Parathyroid adenoma (tissue), 2 donors: Measurements from ENCODE around the gene ERC1.

Experiments used
- H2AFZ ChIP-seq: fragments of 300-600 bp; sonication (generic); one replicate; pipeline ENCODE4 v1.7.0; 2017; ENCODE audit warnings: antibody characterized with exemption, mild to moderate bottlenecking
- H3K27ac ChIP-seq: fragments of 300-600 bp; sonication (generic); one replicate; pipeline ENCODE4 v1.7.0; 2017
- H3K27me3 ChIP-seq: fragments of 300-600 bp; sonication (generic); one replicate; pipeline ENCODE4 v1.7.0; 2017; ENCODE audit warnings: low read length; ENCODE audit not compliant: control insufficient read depth, insufficient read depth
- H3K36me3 ChIP-seq: fragments of 300-600 bp; sonication (generic); one replicate; pipeline ENCODE4 v1.7.0; 2017; ENCODE audit warnings: low read length; ENCODE audit not compliant: control insufficient read depth, insufficient read depth
- H3K4me1 ChIP-seq: fragments of 300-600 bp; sonication (generic); one replicate; pipeline ENCODE4 v1.7.0; 2017; ENCODE audit warnings: control low read depth
- H3K4me2 ChIP-seq: fragments of 300-600 bp; sonication (generic); one replicate; pipeline ENCODE4 v1.7.0; 2017; ENCODE audit warnings: low read length
- H3K4me3 ChIP-seq: fragments of 300-600 bp; sonication (generic); one replicate; pipeline ENCODE4 v1.7.0; 2017; ENCODE audit warnings: low read depth, low read length
- H3K79me2 ChIP-seq: fragments of 300-600 bp; sonication (generic); one replicate; pipeline ENCODE4 v1.7.0; 2017; ENCODE audit warnings: control low read depth
- H3K9ac ChIP-seq: fragments of 300-600 bp; sonication (generic); one replicate; pipeline ENCODE4 v1.7.0; 2017; ENCODE audit warnings: mild to moderate bottlenecking
- H3K9me3 ChIP-seq: fragments of 300-600 bp; sonication (generic); one replicate; pipeline ENCODE4 v1.7.0; 2017; ENCODE audit warnings: low read length; ENCODE audit not compliant: control insufficient read depth
- CTCF ChIP-seq: fragments of 300-600 bp; sonication (generic); IDR thresholded peaks from one replicate; pipeline ENCODE4 v1.7.0; 2017; ENCODE audit warnings: antibody characterized with exemption, mild to moderate bottlenecking
- donor health status: primary hyperparathyroidism.

The ERC1 gene

GRCh38 chr12:1528791-1529190, 537.8 kb downstream of the ERC1 start:
- Histone ChIP-seq H3K4me1 (peaks cover 8% of the 10 kb centered on the region), H3K9me3 (no peaks in the 10 kb centered on the region), H2AFZ (no peak overlapping the region), H3K4me2 (no peak overlapping the region), H3K79me2 (no peaks in the 10 kb centered on the region), H3K27ac (no peak overlapping the region), H3K27me3 (no peaks in the 10 kb centered on the region), H3K4me3 (no peak overlapping the region), H3K36me3 (no peaks in the 10 kb centered on the region), H3K9ac (no peak overlapping the region)
- TF ChIP-seq CTCF = no peak

- Histone ChIP-seq H3K9me3 (no peaks in the 10 kb centered on the region), H3K36me3 (no peaks in the 10 kb centered on the region), H2AFZ (peak overlapping the region; percentile 95), H3K27ac (no peak overlapping the region), H3K4me1 (peaks cover 8% of the 10 kb centered on the region), H3K79me2 (no peaks in the 10 kb centered on the region), H3K4me3 (no peak overlapping the region), H3K4me2 (no peak overlapping the region), H3K9ac (no peak overlapping the region), H3K27me3 (no peaks in the 10 kb centered on the region)
- no peak for TF ChIP-seq CTCF
Measured at GRCh38 chr12:1529228-1529861, 538.3 kb downstream of the ERC1 start.

GRCh38 chr12:1529862-1530591, 539.0 kb downstream of the ERC1 start:
- no peak for TF ChIP-seq CTCF
- no peaks in the 10 kb centered on the region for H3K36me3 ChIP-seq
- H3K9me3 ChIP-seq = no peaks in the 10 kb centered on the region
- H3K4me2 ChIP-seq = peak overlapping the region; percentile 53
- H3K79me2 ChIP-seq = no peaks in the 10 kb centered on the region
- no peak overlapping the region for H3K4me3 ChIP-seq
- H3K27me3 ChIP-seq = no peaks in the 10 kb centered on the region
- H3K27ac ChIP-seq = no peak overlapping the region
- H3K4me1 ChIP-seq = peaks cover 8% of the 10 kb centered on the region
- peak overlapping the region; percentile 95 for H2AFZ ChIP-seq
- no peak overlapping the region for H3K9ac ChIP-seq

- peaks cover 8% of the 10 kb centered on the region for H3K4me1 ChIP-seq
- H3K9me3 ChIP-seq = no peaks in the 10 kb centered on the region
- no peak for TF ChIP-seq CTCF
- peak overlapping the region; percentile 44 for H3K4me3 ChIP-seq
- H3K4me2 ChIP-seq = peak overlapping the region; percentile 68
- H3K36me3 ChIP-seq = no peaks in the 10 kb centered on the region
- H3K9ac ChIP-seq = no peak overlapping the region
- no peaks in the 10 kb centered on the region for H3K27me3 ChIP-seq
- H3K27ac ChIP-seq = no peak overlapping the region
- no peaks in the 10 kb centered on the region for H3K79me2 ChIP-seq
- H2AFZ ChIP-seq = no peak overlapping the region
Measured at GRCh38 chr12:1530592-1531152, 539.6 kb downstream of the ERC1 start.
